NCI-H82 treated with DMSO at 0.1 percent for 48 hours (cell line): ENCODE measurements around the gene GRK1.
"Not testable (repeated sequence)": the region's sequence is repeated elsewhere in the genome, so short reads cannot be mapped to it uniquely, and the experiment has no call there.

Experiments
- DNase-seq: peaks from one replicate; lab custom pipeline; 2025; ENCODE audit not compliant: unreplicated experiment; lab: John Stamatoyannopoulos, UW

The GRK1 gene

DNA sequence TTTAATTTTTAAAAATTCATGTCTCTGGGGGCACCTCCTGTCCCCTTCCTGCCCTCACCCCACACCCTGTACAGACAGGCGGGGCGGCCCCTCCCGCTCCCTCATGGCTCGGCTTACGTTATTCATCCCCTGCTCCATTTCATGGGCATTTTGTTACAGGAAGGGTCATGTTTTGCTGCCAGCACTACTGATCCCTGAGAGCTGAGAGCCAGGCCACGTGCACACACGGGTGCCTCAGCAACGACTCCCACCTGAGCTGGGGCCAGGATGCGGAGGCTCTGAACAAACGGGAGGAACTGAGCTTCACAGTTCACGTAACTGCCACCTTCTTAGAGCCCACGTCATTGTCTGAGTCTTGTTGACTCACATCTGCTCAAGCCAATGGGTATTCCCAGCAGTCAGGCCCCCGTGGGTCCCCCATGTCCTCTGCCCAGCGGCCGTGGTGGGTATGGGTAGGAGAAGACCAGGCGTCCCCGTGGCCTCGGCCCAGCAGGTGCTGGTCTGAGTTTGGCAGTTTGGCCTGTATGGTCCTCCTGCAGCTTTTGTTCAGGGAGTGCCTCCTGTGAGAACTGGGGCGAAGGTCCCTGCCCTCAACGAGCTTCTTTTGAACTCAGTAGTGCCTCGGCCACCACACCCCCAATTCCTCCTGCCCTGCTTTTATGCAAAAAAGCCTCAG, 75.6 kb downstream of the GRK1 start:
- DNase-seq: no peak

DNA sequence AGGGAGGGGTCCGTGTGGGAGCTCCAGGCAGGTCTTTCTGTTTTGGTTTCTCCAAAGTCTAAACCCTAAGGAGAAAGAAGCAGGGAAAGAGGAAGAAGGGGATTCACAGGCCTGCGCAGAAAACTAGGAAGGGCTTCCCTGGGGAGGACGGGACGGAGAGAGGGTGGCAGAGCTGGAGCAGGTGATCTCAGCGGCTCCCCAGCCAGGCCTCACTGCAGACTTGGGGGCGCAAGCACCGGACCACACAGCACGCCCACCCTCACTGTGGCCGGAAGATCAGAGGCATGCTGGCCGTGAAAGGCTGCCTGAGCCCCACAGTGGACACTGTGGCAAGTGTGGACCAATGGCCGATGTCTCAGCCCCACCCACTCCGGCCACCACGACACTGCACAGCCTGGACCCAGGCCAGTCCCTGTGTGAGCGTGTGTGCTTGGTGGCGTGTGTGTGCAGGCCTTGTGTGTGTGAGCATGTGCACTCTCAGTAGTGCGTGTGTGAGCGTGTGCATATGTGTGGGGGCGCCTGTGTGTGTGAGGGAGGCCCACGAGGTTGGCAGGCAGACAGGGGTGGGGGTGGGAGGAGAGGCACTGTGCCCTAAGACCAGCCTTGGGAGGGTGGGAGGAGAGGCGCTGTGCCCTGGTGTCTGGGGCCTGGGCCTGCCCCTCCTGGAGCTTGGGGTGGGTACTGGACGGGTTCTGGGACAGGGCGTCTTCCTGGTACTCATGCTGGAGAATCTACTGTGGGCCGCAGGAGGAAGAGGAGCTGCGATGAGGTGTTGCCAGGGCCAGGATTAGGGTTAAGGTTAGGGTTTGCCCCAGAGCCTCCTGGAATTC, 76.6 kb downstream of the GRK1 start:
- no peak for DNase-seq

DNA sequence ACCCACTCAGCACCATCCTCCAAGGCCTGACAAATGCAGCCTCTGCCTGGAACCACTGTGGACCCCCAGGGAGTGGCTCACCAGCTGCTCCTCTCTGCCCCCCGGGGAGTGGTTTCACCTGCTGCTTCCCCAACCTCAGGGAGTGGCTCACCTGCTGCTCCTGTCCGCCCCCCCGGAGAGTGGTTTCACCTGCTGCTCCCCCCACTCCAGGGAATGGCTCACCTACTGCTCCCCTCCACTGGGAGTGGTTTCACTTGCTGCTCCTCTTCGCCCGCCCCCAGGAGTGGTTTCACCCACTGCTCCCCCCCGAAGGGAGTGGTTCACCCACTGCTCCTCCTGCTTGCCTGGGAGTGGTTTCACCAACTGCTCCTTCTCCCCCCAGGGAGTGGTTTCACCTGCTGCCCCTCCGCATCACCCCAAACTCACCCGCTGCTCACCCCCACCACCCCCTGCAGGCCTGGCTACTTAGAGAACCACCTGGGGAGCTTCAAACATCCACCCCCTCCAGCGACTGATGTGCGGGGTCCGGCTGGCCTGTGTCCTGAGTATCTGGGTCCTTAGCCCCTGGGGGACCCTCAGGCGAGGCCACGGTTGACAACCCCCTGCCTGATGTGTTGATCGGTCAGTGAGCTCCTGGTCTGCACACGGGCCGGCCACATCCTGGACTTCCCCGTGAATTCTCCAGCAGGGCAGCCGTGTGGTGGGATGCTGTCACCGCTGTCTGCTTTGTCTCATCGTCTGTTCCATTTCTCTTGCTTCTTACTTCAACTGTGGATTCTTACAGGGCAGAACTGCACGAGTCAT, 77.4 kb downstream of the GRK1 start:
- no peak for DNase-seq

DNA sequence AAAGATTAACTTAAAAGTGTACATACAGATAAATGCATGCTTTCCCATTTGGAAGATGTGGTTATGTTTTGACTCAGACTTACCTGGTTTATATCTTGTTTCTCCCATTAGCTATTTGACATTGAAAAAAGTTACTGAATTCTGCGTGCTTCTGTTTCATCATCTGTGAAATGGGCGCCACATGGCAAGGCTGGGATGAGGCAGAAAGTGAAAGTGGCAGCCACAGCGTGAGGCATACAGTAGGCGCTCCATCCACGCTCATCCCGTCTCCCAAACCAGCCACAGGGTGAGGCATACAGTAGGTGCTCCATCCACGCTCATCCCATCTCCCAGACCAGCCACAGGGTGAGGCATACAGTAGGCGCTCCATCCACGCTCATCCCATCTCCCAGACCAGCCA, 78.0 kb downstream of the GRK1 start:
- DNase-seq: no peak

DNA sequence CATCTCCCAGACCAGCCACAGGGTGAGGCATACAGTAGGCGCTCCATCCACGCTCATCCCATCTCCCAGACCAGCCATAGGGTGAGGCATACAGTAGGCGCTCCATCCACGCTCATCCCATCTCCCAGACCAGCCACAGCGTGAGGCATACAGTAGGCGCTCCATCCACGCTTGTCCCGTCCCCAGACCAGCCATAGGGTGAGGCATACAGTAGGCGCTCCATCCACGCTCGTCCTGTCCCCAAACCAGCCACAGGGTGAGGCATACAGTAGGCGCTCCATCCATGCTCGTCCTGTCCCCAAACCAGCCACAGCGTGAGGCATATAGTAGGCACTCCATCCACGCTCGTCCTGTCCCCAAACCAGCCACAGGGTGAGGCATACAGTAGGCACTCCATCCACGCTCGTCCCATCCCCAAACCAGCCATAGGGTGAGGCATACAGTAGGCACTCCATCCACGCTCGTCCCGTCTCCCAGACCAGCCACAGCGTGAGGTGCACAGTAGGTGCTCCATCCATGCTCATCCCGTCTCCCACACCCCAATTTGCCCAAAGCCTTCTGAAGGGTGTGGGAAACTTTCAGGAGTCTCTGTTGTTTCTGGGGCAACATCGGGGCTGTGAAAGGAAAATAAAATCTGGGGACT, 78.6 kb downstream of the GRK1 start:
- not testable (repeated sequence) for DNase-seq

DNA sequence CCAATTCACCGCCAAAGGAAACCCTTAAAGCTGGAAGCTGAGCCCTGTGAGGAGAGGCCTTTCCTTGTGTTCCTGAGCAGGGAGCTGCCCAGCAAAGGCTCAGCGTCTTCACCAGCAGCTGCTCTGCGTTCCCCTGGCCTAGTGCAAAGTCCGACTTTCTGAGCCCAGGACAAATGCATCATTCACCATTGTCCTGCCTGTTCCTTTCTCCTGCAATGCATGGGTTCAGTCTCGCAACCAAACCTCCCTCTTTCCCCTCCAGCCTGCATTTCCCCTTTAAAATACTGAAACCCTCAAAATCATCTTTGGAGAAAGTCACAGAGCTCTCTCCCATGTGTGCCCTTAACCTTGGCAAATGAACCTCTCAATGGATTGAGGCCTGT, 79.1 kb downstream of the GRK1 start:
- DNase-seq: no peak

DNA sequence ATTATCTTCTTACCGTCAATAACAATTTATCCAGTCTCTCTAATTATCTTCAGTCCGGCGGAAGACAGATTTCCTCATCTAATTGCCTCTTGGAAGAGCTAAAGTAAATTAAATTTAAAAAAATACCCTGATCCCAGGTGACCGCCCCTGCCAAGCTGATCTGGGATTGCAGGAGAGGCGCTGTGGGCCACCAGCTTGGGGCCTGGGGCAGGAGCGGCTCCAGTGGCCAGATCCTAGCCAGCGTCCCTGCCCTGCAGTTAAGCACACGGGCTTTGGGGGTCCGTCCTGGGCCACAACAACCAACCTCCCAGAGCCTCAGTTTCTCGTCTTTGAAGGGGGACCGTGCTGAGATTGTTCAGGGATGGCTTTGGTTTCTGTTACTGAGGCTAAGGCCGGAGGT, 79.7 kb downstream of the GRK1 start:
- no peak for DNase-seq

DNA sequence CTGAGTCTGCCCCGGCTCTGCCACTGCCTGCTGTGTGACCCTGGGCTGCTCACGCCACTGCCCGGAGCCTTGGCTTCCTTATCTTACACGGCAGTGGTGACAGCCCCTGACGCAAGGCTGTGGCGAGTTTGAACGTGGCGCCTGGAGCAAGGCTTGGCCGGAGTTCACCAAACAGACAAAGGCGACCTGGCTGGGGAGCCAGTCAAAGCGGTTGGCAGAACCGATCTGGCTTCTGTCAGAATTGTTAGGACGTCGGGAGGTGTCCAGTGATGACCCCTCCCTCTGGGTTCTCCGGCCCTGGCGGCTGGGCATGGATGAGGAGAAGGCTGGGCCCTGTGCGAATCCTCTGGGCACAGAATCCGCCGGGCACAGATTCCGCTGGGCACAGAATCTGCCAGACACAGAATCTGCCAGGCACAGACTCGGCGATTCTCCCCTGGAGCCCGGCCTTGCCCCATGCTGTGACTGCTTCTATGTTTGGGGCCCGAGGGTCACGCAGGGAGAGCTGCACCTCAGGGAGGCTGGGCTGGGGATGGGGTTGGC, 80.3 kb downstream of the GRK1 start:
- DNase-seq: no peak

DNA sequence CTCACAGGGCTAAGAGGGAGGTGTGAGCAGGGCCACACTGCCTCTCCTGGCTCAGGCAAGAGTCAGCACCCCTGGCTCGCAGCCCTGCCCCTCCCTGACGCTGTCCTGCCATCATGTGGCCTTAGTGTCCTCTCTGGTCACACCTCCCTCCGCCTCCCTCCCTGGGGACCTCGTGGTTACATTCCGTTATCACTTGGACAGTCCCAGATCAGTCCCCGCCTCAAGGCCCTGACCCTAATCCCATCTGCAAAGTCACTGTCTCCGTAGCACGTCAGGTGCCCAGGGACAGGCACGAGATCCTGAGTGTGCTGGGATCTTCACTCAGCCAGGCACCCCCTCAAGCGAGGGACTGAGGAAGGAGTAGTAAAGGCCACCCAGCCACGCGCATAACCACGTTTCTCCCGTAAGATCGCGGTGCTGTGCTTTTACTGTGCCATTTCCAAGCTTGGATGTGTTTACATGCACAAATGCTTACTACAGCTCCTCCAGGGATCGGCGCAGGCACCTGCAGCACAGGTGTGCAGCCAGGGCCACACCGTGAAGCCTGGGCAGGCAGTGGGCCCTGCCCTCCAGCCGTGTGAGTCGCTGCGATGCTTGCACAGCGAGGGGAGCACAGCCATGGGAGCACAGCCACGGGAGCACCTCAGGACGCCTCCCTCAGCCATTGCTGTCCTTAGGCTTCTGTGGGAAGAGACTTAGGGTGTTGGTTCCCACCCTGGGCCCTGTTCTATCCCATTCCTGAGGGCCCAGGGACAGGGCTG, 81.3 kb downstream of the GRK1 start:
- no peak for DNase-seq

DNA sequence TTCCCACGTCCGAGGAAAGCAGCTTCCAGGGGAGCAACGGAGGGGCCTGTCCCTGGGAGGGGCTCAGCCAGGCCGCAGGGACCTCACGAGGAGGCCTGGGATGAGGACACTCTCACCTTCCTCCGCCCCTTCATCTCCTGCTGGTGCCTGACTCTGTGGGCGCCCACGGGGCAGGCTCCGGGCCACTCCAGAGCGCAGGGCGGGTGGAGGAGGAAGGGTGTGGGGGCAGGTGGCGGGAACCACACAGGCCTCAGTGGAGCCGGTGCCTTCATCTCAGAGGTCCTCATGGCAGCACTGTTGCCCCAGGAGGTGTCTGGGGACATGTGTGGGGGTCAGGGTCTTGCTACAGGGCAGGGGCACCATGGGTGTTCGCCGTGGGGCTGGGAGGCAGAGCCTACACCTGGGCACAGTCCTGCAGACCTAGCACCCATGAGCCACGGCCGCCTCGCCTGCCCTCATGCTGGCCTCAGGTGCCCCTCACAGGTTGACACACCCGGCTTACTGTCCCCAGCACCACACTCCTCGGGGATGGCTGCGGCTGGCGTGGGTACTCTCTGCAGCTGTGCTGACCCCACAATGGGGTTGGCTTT, 81.9 kb downstream of the GRK1 start:
- DNase-seq: no peak

DNA sequence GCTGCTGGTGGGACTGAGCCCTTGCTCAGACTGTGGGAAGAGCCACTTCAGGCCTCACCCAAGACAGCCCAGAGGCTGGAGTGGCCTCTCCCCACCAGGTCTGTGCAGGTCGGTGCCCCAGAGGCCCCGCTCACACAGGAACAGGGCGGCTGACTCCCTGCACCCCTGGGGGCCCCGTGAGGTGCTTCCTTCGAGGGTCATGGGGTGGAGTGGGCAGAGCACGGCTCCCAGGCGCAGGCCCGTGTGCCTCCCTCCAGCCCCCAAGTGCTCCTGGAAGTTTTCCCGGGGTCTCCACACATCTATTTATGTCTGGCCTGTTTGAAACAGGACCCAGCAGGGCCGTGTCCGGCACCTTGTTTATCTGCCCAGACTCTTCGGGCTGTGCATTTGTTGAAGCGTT, 82.5 kb downstream of the GRK1 start:
- no peak for DNase-seq

DNA sequence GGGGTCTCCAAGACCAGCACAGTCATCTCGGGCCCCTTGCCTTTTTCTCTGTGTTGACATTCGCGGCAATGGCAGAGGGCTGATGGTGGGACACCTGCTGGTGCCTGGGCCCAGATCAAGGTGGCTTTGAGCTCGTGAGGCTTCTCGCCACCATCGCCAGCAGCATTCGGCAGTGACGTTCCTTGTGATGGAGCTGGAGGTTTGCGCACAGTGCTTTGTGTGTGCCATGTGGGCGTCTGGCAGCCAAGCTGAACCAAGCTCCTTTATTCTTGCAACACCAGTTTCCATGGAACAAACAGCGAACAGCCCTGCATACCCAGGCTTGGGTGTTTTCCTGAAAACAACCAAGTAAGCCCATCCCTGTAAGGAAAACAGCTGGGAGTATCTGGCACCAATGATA, 82.9 kb downstream of the GRK1 start:
- no peak for DNase-seq

DNA sequence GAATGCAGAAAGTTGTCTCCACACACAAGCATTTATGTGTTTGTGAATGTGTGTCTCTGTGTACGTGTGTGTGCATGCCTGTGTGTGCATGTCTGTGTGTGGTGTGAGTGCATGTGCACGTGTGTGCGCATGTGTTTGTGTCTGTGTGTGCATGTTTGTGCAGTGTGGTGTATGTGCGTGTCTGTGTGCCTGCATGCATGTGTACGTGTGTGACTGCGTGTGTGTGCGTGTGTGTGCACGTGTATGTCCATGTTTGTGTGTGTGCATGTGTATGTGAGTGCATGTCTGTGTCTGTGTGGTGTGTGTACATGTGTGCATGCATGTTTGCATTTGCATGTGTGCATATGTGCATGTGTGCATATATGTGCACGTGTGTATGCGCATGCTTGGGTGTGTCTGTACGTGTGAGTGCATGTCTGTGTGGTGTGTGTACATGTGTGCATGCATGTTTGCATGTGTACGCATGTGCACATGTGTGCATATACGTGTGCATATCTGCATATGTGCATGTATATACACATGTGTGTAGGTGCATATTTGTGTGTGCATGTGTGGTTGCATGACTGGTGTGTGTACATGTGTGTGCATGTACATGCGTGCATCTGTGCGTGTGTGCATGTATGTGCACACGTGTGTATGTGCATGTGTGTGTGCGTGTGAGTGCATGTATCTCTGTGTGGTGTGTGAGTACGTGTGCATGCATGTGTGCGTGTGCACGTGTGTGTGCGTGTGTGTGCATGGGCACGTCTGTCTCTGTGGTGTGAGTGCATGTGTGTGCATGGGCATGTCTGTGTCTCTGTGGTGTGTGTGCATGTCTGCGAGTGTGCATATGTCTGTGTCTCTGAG, 83.8 kb downstream of the GRK1 start:
- no peak for DNase-seq

DNA sequence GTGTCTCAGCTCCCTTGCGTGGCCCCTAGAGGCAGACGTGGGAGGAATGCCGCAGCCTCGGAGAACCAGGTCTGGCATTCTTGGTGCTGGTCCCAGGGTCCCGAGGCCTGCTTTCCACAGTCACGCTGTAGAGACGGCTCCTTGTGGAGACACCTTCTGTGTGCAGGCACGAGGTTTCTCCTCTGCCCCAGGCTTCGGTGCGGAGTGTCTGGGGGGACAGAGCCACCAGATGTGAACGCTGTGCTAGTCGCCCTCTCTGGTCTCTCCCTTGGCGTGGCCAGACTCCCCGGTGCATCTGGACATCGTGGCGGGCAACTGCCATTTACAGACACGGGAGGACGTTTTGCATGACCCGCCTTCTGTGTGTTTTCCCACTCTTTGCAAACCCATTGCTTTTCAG, 84.5 kb downstream of the GRK1 start:
- DNase-seq: no peak

DNA sequence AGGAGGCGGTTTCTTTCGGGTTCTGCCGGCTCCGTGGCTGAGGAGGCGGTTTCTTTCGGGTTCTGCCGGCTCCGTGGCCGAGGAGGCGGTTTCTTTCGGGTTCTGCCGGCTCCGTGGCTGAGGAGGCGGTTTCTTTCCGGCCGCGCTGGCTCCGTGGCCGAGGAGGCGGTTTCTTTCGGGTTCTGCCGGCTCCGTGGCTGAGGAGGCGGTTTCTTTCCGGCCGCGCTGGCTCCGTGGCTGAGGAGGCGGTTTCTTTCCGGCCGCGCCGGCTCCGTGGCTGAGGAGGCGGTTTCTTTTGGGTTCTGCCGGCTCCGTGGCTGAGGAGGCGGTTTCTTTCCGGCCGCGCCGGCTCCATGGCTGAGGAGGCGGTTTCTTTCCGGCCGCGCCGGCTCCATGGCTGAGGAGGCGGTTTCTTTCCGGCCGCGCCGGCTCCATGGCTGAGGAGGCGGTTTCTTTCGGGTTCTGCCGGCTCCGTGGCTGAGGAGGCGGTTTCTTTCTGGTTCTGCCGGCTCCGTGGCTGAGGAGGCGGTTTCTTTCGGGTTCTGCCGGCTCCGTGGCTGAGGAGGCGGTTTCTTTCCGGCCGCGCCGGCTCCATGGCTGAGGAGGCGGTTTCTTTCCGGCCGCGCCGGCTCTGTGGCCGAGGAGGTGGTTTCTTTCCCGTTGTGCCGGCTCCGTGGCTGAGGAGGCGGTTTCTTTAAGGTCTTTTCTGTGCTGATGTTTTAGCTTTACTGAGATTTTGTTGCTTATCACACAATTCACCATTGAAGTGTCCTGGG, 85.4 kb downstream of the GRK1 start:
- not testable (repeated sequence) for DNase-seq

DNA sequence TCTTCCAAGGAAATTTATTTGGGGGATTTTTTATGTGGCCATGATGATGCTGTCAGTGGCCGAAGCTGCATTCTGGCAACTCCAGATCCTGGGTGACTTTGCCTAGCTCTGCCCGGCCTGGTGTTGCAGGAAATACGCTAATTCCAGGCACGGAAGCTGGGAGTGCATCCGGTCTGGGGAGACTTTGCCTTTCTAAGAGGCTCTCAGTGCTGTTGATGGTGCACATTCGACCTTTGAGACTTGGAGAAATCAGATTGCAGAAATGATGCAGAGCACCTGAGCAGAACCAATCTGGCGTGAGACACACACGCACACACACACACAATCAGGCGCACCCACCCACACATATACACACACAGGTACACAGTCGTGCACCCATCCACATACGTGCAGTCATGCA, 86.2 kb downstream of the GRK1 start:
- no peak for DNase-seq

DNA sequence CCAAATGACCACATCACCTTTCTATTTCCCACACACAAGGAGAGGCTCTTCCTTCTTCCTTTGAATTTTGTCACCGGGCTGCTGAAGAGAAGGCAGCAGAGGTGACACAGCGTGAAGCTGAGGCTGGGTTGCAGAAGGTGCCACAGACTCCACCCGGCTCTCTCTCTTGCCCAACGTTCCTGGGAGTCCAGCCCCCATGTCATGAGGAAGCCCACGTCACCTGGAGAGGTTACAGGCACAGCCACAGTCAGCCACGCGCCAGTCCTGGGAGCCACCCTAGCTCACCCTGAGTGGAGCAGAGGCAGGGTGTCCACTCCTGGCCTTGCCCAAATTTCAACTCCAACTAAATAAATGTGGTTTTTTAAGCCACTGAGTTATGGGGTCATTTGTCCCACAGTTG, 87.2 kb downstream of the GRK1 start:
- no peak for DNase-seq

DNA sequence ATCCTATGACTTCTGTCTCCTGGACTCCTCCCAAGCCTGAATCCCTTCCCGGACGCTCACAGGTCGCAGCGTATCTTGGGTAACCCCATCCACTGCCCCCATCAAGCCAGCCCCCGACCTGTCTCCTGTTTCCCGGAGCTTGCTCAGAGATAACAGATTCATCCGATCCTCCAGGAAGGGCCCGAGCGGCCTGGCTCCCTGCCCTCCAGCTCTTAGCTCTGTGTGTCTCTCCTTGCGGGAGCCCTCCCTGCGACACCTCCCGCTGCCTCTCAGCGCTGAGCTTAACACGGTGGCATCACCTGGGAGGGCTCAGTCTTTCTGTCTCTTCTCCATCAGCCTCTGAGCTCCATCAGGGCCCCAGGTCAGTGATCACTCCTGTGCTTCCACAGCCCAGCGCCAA, 87.7 kb downstream of the GRK1 start:
- DNase-seq: no peak
